ENCODE results near the gene BRF1. TPM values are rescaled to one million over a fixed set of nuclear protein-coding genes. Genes with fewer than 3 reads are reported as not detected.
"Not testable (repeated sequence)": the region's sequence is repeated elsewhere in the genome, so short reads cannot be mapped to it uniquely, and the experiment has no call there.

BRF1 gene
- total RNA-seq, 1 donor from 2014 or later = 46.6 TPM

GRCh38 chr14:105336477-105337287 lies 35.9 kb upstream of the BRF1 start:
- H3K27me3 Mint-ChIP-seq = no peaks in the 10 kb centered on the region
- H3K27ac Mint-ChIP-seq = no peak overlapping the region
- no peak overlapping the region for H3K4me3 Mint-ChIP-seq
- DNase-seq = no peak
- intact Hi-C loops (cut with micrococcal nuclease) = no loop called here
- no peaks in the 10 kb centered on the region for H3K36me3 Mint-ChIP-seq (ENCODE audit: low read depth)
- H3K9me3 Mint-ChIP-seq = no peaks in the 10 kb centered on the region
- H3K4me1 Mint-ChIP-seq = peaks cover 4% of the 10 kb centered on the region

GRCh38 chr14:105335735-105336476 lies 35.1 kb upstream of the BRF1 start:
- no peaks in the 10 kb centered on the region for H3K27me3 Mint-ChIP-seq
- H3K27ac Mint-ChIP-seq = no peak overlapping the region
- H3K36me3 Mint-ChIP-seq (ENCODE audit: low read depth) = no peaks in the 10 kb centered on the region
- no peak overlapping the region for H3K4me3 Mint-ChIP-seq
- no peaks in the 10 kb centered on the region for H3K9me3 Mint-ChIP-seq
- no peak for DNase-seq
- H3K4me1 Mint-ChIP-seq = peaks cover 5% of the 10 kb centered on the region
- intact Hi-C loops (cut with micrococcal nuclease) = no loop called here

- H3K9me3 Mint-ChIP-seq; H3K27ac Mint-ChIP-seq; H3K4me3 Mint-ChIP-seq; DNase-seq; H3K4me1 Mint-ChIP-seq; H3K36me3 Mint-ChIP-seq (ENCODE audit: low read depth); intact Hi-C loops (cut with micrococcal nuclease); H3K27me3 Mint-ChIP-seq: not testable (repeated sequence)
These were observed 34.4 kb upstream of the BRF1 start for GRCh38 chr14:105335231-105335542.

- no peaks in the 10 kb centered on the region for H3K27me3 Mint-ChIP-seq
These were observed 33.8 kb upstream of the BRF1 start for GRCh38 chr14:105334383-105335230.

GRCh38 chr14:105333613-105334364 lies 33.0 kb upstream of the BRF1 start:
- no peaks in the 10 kb centered on the region for H3K27me3 Mint-ChIP-seq
- no peak overlapping the region for H3K27ac Mint-ChIP-seq
- intact Hi-C loops (cut with micrococcal nuclease) = no loop called here
- H3K4me1 Mint-ChIP-seq = peaks cover 7% of the 10 kb centered on the region
- H3K36me3 Mint-ChIP-seq (ENCODE audit: low read depth) = no peaks in the 10 kb centered on the region
- no peaks in the 10 kb centered on the region for H3K9me3 Mint-ChIP-seq
- no peak overlapping the region for H3K4me3 Mint-ChIP-seq
- no peak for DNase-seq

More at GRCh38 chr14:105334383-105335230, 33.8 kb upstream of the BRF1 start:
- Mint-ChIP-seq H3K4me1 (peaks cover 7% of the 10 kb centered on the region), H3K36me3 (ENCODE audit: low read depth) (no peaks in the 10 kb centered on the region), H3K9me3 (no peaks in the 10 kb centered on the region), H3K27ac (no peak overlapping the region), H3K4me3 (no peak overlapping the region)
- DNase-seq = no peak
- intact Hi-C loops (cut with micrococcal nuclease) = no loop called here

- Mint-ChIP-seq H3K27me3 (no peaks in the 10 kb centered on the region), H3K9me3 (no peaks in the 10 kb centered on the region), H3K36me3 (ENCODE audit: low read depth) (no peaks in the 10 kb centered on the region), H3K27ac (no peak overlapping the region), H3K4me3 (no peak overlapping the region), H3K4me1 (peaks cover 7% of the 10 kb centered on the region)
- no peak for DNase-seq
- intact Hi-C loops (cut with micrococcal nuclease) = no loop called here
These were observed 32.3 kb upstream of the BRF1 start for GRCh38 chr14:105333020-105333490.

GRCh38 chr14:105332350-105332874 lies 31.6 kb upstream of the BRF1 start:
- H3K27me3 Mint-ChIP-seq = no peaks in the 10 kb centered on the region
- H3K4me1 Mint-ChIP-seq = peaks cover 7% of the 10 kb centered on the region
- DNase-seq = no peak
- no peak overlapping the region for H3K4me3 Mint-ChIP-seq
- H3K36me3 Mint-ChIP-seq (ENCODE audit: low read depth) = no peaks in the 10 kb centered on the region
- intact Hi-C loops (cut with micrococcal nuclease) = no loop called here
- no peak overlapping the region for H3K27ac Mint-ChIP-seq
- H3K9me3 Mint-ChIP-seq = no peaks in the 10 kb centered on the region

- DNase-seq = no peak
- H3K36me3 Mint-ChIP-seq (ENCODE audit: low read depth) = no peaks in the 10 kb centered on the region
- no peak overlapping the region for H3K27ac Mint-ChIP-seq
- peaks cover 7% of the 10 kb centered on the region for H3K4me1 Mint-ChIP-seq
- intact Hi-C loops (cut with micrococcal nuclease) = no loop called here
- H3K4me3 Mint-ChIP-seq = no peak overlapping the region
- no peaks in the 10 kb centered on the region for H3K27me3 Mint-ChIP-seq
- no peaks in the 10 kb centered on the region for H3K9me3 Mint-ChIP-seq
These were observed 31.0 kb upstream of the BRF1 start for GRCh38 chr14:105331575-105332349.

- Mint-ChIP-seq H3K4me1 (peaks cover 7% of the 10 kb centered on the region), H3K9me3 (no peaks in the 10 kb centered on the region), H3K36me3 (ENCODE audit: low read depth) (no peaks in the 10 kb centered on the region), H3K27me3 (no peaks in the 10 kb centered on the region), H3K4me3 (no peak overlapping the region), H3K27ac (no peak overlapping the region)
- intact Hi-C loops (cut with micrococcal nuclease) = no loop called here
- no peak for DNase-seq
These were observed 29.7 kb upstream of the BRF1 start for GRCh38 chr14:105330491-105330895.

- Mint-ChIP-seq H3K4me3 (no peak overlapping the region), H3K9me3 (no peaks in the 10 kb centered on the region), H3K27me3 (no peaks in the 10 kb centered on the region), H3K36me3 (ENCODE audit: low read depth) (no peaks in the 10 kb centered on the region), H3K4me1 (peaks cover 7% of the 10 kb centered on the region), H3K27ac (no peak overlapping the region)
- DNase-seq = no peak
- intact Hi-C loops (cut with micrococcal nuclease) = no loop called here
These were observed 28.8 kb upstream of the BRF1 start for GRCh38 chr14:105329411-105330150.

GRCh38 chr14:105328678-105329390 lies 28.0 kb upstream of the BRF1 start:
- H3K4me3 Mint-ChIP-seq = no peak overlapping the region
- H3K36me3 Mint-ChIP-seq (ENCODE audit: low read depth) = no peaks in the 10 kb centered on the region
- intact Hi-C loops (cut with micrococcal nuclease) = no loop called here
- no peaks in the 10 kb centered on the region for H3K27me3 Mint-ChIP-seq
- H3K9me3 Mint-ChIP-seq = no peaks in the 10 kb centered on the region
- H3K4me1 Mint-ChIP-seq = peaks cover 7% of the 10 kb centered on the region
- DNase-seq = no peak
- no peak overlapping the region for H3K27ac Mint-ChIP-seq

Measured in activated CD4-positive, alpha-beta T cell treated with anti-CD3 and anti-CD28 coated beads, Interleukin-2, amount 10 ng/mL, durations not matched to agents 24 days and 14 days (primary cell).